ENCODE measurements around the gene KAT6B. TPM values are rescaled to one million over a fixed set of nuclear protein-coding genes. Genes with fewer than 3 reads are reported as not detected.

The KAT6B gene
- total RNA-seq, 4 donors from 2014 or later = 45.4 to 94.9 (median 62.9) TPM

- TF ChIP-seq CTCF (IDR thresholded peaks at IDR 0.05) = no peak
- no peak for TF ChIP-seq POLR2A (IDR thresholded peaks at IDR 0.05)
- no peak for DNase-seq
- peaks cover 0 to 27% (median 0%) of the 10 kb centered on the region in 3 donors for H3K36me3 ChIP-seq
- no peaks in the 10 kb centered on the region for H3K4me1 ChIP-seq
- no peaks in the 10 kb centered on the region for H3K9me3 ChIP-seq
- no peak overlapping the region for H3K27ac ChIP-seq
- H3K4me3 ChIP-seq = no peak overlapping the region
- H3K27me3 ChIP-seq = no peaks in the 10 kb centered on the region
Observed at GRCh38 chr10:75033399-75034130, 207.2 kb downstream of the KAT6B start.

- Histone ChIP-seq H3K4me1 (no peaks in the 10 kb centered on the region), H3K27me3 (no peaks in the 10 kb centered on the region), H3K4me3 (no peak overlapping the region), H3K36me3 (peaks cover 0 to 21% (median 0%) of the 10 kb centered on the region in 3 donors), H3K27ac (no peak overlapping the region), H3K9me3 (no peaks in the 10 kb centered on the region)
- no peak for DNase-seq
- TF ChIP-seq CTCF (IDR thresholded peaks at IDR 0.05) (no peak), POLR2A (IDR thresholded peaks at IDR 0.05) (no peak)
Observed at GRCh38 chr10:75034131-75034512, 207.7 kb downstream of the KAT6B start.

GRCh38 chr10:75034714-75035258 is 208.4 kb downstream of the KAT6B start:
- no peak for DNase-seq
- Histone ChIP-seq H3K4me3 (no peak overlapping the region), H3K9me3 (no peaks in the 10 kb centered on the region), H3K27me3 (no peaks in the 10 kb centered on the region), H3K27ac (no peak overlapping the region), H3K36me3 (peaks cover 0 to 16% (median 0%) of the 10 kb centered on the region in 3 donors), H3K4me1 (no peaks in the 10 kb centered on the region)
- TF ChIP-seq POLR2A (IDR thresholded peaks at IDR 0.05) (no peak), CTCF (IDR thresholded peaks at IDR 0.05) (peak in 1 of 6 experiments; percentile 4)

- TF ChIP-seq POLR2A (IDR thresholded peaks at IDR 0.05) = no peak
- no peak for TF ChIP-seq CTCF (IDR thresholded peaks at IDR 0.05)
- Histone ChIP-seq H3K27ac (no peak overlapping the region), H3K9me3 (no peaks in the 10 kb centered on the region), H3K36me3 (peaks cover 0 to 2% (median 0%) of the 10 kb centered on the region in 3 donors), H3K4me3 (no peak overlapping the region), H3K27me3 (no peaks in the 10 kb centered on the region), H3K4me1 (no peaks in the 10 kb centered on the region)
- no peak for DNase-seq
Observed at GRCh38 chr10:75035975-75036708, 209.7 kb downstream of the KAT6B start.

- Histone ChIP-seq H3K36me3 (no peaks in the 10 kb centered on the region), H3K4me1 (no peaks in the 10 kb centered on the region), H3K9me3 (no peaks in the 10 kb centered on the region), H3K4me3 (no peak overlapping the region), H3K27ac (no peak overlapping the region), H3K27me3 (no peaks in the 10 kb centered on the region)
- TF ChIP-seq CTCF (IDR thresholded peaks at IDR 0.05) = no peak
- no peak for TF ChIP-seq POLR2A (IDR thresholded peaks at IDR 0.05)
- DNase-seq = no peak
Observed at GRCh38 chr10:75037171-75038153, 211.1 kb downstream of the KAT6B start.
